OCI-LY1 (cell line): Measurements from ENCODE around the gene C22orf39.

Experiments
- H2AFZ ChIP-seq: fragments of 200-600 bp; sonication (generic), shearing (Covaris generic); 2 replicates; pipeline ENCODE4 v1.6.0; 2014; ENCODE audit warnings: antibody characterized with exemption, mild to moderate bottlenecking, low read length
- H3F3A ChIP-seq: fragments of 200-600 bp; sonication (generic), shearing (Covaris generic); 2 replicates; pipeline ENCODE4 v1.6.0; 2014; ENCODE audit warnings: mild to moderate bottlenecking, antibody characterized with exemption, low read length, moderate library complexity; ENCODE audit not compliant: insufficient read depth
- H3K27ac ChIP-seq: fragments of 200-600 bp; sonication (generic); 2 replicates; pipeline ENCODE4 v1.5.1; 2014; ENCODE audit warnings: low read length, mixed run types, mild to moderate bottlenecking, low read depth; ENCODE audit not compliant: poor library complexity, severe bottlenecking
- H3K27me3 ChIP-seq: fragments of 200-600 bp; sonication (generic); 2 replicates; pipeline ENCODE4 v1.6.0; 2014; ENCODE audit warnings: antibody characterized with exemption, mild to moderate bottlenecking, low read length, moderate library complexity; ENCODE audit not compliant: insufficient read depth
- H3K36me3 ChIP-seq: fragments of 200-600 bp; sonication (generic); 2 replicates; pipeline ENCODE4 v1.6.1; 2014; ENCODE audit warnings: mild to moderate bottlenecking, antibody characterized with exemption, low read length, moderate library complexity, mixed read lengths; ENCODE audit not compliant: insufficient read depth
- H3K4me1 ChIP-seq: fragments of 200-600 bp; sonication (generic); 2 replicates; pipeline ENCODE4 v1.5.1; 2014; ENCODE audit warnings: mild to moderate bottlenecking, low read length, moderate library complexity; ENCODE audit not compliant: insufficient read depth, severe bottlenecking
- H3K4me2 ChIP-seq: fragments of 200-600 bp; sonication (generic), shearing (Covaris generic); 2 replicates; pipeline ENCODE4 v1.6.1; 2014; ENCODE audit warnings: low read length
- H3K4me3 ChIP-seq: fragments of 200-600 bp; sonication (generic); 2 replicates; pipeline ENCODE4 v1.5.1; 2014; ENCODE audit warnings: low read length, low read depth, mild to moderate bottlenecking, mixed read lengths; ENCODE audit not compliant: poor library complexity, severe bottlenecking
- H3K79me2 ChIP-seq: fragments of 200-600 bp; shearing (Covaris generic); 2 replicates; pipeline ENCODE4 v1.6.1; 2016; ENCODE audit warnings: mixed run types, low read length, mixed read lengths; ENCODE audit not compliant: insufficient read depth
- H3K9ac ChIP-seq: fragments of 200-600 bp; sonication (generic), shearing (Covaris generic); 2 replicates; pipeline ENCODE4 v1.6.1; 2014; ENCODE audit warnings: mild to moderate bottlenecking, low read length, mixed read lengths
- H3K9me2 ChIP-seq: fragments of 200-600 bp; sonication (generic), shearing (Covaris generic); 2 replicates; pipeline ENCODE4 v1.6.1; 2014; ENCODE audit warnings: low read depth, mild to moderate bottlenecking, low read length, mixed read lengths
- H3K9me3 ChIP-seq: fragments of 200-600 bp; shearing (Covaris generic); 2 replicates; pipeline ENCODE4 v1.6.1; 2014; ENCODE audit warnings: low read length, mixed read lengths
- H4K20me1 ChIP-seq: fragments of 200-600 bp; sonication (generic), shearing (Covaris generic); 2 replicates; pipeline ENCODE4 v1.6.0; 2016; ENCODE audit warnings: mild to moderate bottlenecking, low read length; ENCODE audit not compliant: insufficient read depth
- EZH2 ChIP-seq: fragments of 200-600 bp; sonication (generic), shearing (Covaris generic); IDR thresholded peaks from 2 replicates; pipeline ENCODE4 v1.8.0; 2017; ENCODE audit warnings: borderline replicate concordance, mixed run types, mild to moderate bottlenecking, antibody characterized with exemption, low read length, moderate library complexity, mixed read lengths
- TF ChIP-seq, protein P1 (sequence below): fragments of 200-600 bp; sonication (generic), shearing (Covaris generic); IDR thresholded peaks from 2 replicates; pipeline ENCODE4 v1.5.1; 2017; ENCODE audit warnings: mild to moderate bottlenecking, antibody characterized with exemption, low read length, moderate library complexity, mixed read lengths

Gene C22orf39

DNA sequence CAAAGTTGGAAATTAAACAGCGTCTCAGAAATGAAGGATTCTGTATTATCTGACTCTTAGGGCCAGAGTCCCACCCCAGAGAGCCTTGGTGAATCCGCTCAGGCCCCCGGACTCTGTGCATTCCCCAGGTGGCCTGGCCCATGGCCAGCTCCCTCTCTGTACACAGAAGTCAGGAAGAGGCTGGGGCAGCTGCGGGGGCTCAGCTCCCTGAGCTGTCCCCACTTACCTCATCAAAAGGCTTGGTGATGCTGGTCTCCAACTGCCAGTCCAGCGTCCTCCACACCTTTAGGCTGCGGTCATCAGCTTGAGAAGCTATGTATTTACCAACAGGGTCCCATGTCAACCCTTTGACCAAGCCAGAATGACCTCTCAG, 51.0 kb downstream of the C22orf39 start:
- Histone ChIP-seq H2AFZ (no peak overlapping the region), H3K9ac (no peak overlapping the region), H3K27me3 (no peaks in the 10 kb centered on the region), H3K4me3 (no peak overlapping the region), H3K9me3 (no peaks in the 10 kb centered on the region), H3K79me2 (no peaks in the 10 kb centered on the region), H3K9me2 (no peaks in the 10 kb centered on the region), H3K4me2 (no peak overlapping the region), H3K4me1 (no peaks in the 10 kb centered on the region), H3K36me3 (peaks cover 93% of the 10 kb centered on the region), H3K27ac (no peak overlapping the region), H3F3A (no peaks in the 10 kb centered on the region), H4K20me1 (no peaks in the 10 kb centered on the region)
- no peak for TF ChIP-seq EZH2
- TF ChIP-seq, protein P1, sequence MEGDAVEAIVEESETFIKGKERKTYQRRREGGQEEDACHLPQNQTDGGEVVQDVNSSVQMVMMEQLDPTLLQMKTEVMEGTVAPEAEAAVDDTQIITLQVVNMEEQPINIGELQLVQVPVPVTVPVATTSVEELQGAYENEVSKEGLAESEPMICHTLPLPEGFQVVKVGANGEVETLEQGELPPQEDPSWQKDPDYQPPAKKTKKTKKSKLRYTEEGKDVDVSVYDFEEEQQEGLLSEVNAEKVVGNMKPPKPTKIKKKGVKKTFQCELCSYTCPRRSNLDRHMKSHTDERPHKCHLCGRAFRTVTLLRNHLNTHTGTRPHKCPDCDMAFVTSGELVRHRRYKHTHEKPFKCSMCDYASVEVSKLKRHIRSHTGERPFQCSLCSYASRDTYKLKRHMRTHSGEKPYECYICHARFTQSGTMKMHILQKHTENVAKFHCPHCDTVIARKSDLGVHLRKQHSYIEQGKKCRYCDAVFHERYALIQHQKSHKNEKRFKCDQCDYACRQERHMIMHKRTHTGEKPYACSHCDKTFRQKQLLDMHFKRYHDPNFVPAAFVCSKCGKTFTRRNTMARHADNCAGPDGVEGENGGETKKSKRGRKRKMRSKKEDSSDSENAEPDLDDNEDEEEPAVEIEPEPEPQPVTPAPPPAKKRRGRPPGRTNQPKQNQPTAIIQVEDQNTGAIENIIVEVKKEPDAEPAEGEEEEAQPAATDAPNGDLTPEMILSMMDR: no peak

GRCh38 chr22:19395276-19395675, 52.2 kb downstream of the C22orf39 start:
- H4K20me1 ChIP-seq: no peaks in the 10 kb centered on the region
- H3K4me3 ChIP-seq: no peak overlapping the region
- no peaks in the 10 kb centered on the region for H3F3A ChIP-seq
- peaks cover 88% of the 10 kb centered on the region for H3K36me3 ChIP-seq
- no peaks in the 10 kb centered on the region for H3K9me2 ChIP-seq
- H3K79me2 ChIP-seq: no peaks in the 10 kb centered on the region
- no peak overlapping the region for H3K4me2 ChIP-seq
- H2AFZ ChIP-seq: no peak overlapping the region
- H3K4me1 ChIP-seq: no peaks in the 10 kb centered on the region
- H3K9me3 ChIP-seq: no peaks in the 10 kb centered on the region
- H3K27me3 ChIP-seq: no peaks in the 10 kb centered on the region
- no peak overlapping the region for H3K9ac ChIP-seq
- TF ChIP-seq EZH2: no peak
- TF ChIP-seq, protein P1: no peak
- no peak overlapping the region for H3K27ac ChIP-seq

- Histone ChIP-seq H3K27me3 (no peaks in the 10 kb centered on the region), H2AFZ (no peak overlapping the region), H3K36me3 (peaks cover 89% of the 10 kb centered on the region)
Observed at GRCh38 chr22:19394274-19395050, 53.0 kb downstream of the C22orf39 start.

More at GRCh38 chr22:19394274-19395050, 53.0 kb downstream of the C22orf39 start:
- Histone ChIP-seq H3K9me3 (no peaks in the 10 kb centered on the region), H3K9me2 (no peaks in the 10 kb centered on the region), H3K79me2 (no peaks in the 10 kb centered on the region), H3K9ac (no peak overlapping the region), H4K20me1 (no peaks in the 10 kb centered on the region), H3K4me3 (no peak overlapping the region), H3K27ac (no peak overlapping the region), H3F3A (no peaks in the 10 kb centered on the region), H3K4me1 (no peaks in the 10 kb centered on the region), H3K4me2 (no peak overlapping the region)
- TF ChIP-seq, protein P1: no peak
- TF ChIP-seq EZH2: no peak
